Stomach smooth muscle (tissue), 2 donors: ENCODE results near the gene CDH3.
"Not testable (repeated sequence)": the region's sequence is repeated elsewhere in the genome, so short reads cannot be mapped to it uniquely, and the experiment has no call there.

ENCODE experiments used
- H3K27ac ChIP-seq: one replicate; pipeline ENCODE4 v1.7.0; 2013; ENCODE audit warnings: mild to moderate bottlenecking, low read length, inconsistent platforms
- H3K27me3 ChIP-seq, 2 donors: one replicate each; pipeline ENCODE4 v1.7.0; 2013; ENCODE audit warnings: low read length in 2 of 2; ENCODE audit not compliant: insufficient read depth in 2 of 2, control insufficient read depth in 1 of 2
- H3K36me3 ChIP-seq, 2 donors: one replicate each; pipeline ENCODE4 v1.7.0; 2013; ENCODE audit warnings: low read length in 2 of 2; ENCODE audit not compliant: control insufficient read depth in 2 of 2, insufficient read depth in 2 of 2
- H3K4me1 ChIP-seq: one replicate; pipeline ENCODE4 v1.7.0; 2013; ENCODE audit warnings: low read length; ENCODE audit not compliant: control insufficient read depth, insufficient read depth
- H3K4me3 ChIP-seq, 2 donors: one replicate each; pipeline ENCODE4 v1.7.0; 2013; ENCODE audit warnings: low read length in 2 of 2
- H3K9ac ChIP-seq, 2 donors: one replicate each; pipeline ENCODE4 v1.7.0; 2013; ENCODE audit warnings: low read length in 2 of 2, mild to moderate bottlenecking in 1 of 2
- H3K9me3 ChIP-seq, 2 donors: one replicate each; pipeline ENCODE4 v1.7.0; 2013; ENCODE audit warnings: low read length in 2 of 2; ENCODE audit not compliant: control insufficient read depth in 2 of 2
- donor health status: healthy.
- donor health status: Pancreatic carcinoma.

The CDH3 gene

GRCh38 chr16:68704232-68704867 lies 59.2 kb downstream of the CDH3 start:
- Histone ChIP-seq H3K36me3 (no peaks in the 10 kb centered on the region), H3K4me1 (no peaks in the 10 kb centered on the region), H3K9ac (no peak overlapping the region), H3K4me3 (no peak overlapping the region), H3K27me3 (no peaks in the 10 kb centered on the region), H3K9me3 (no peaks in the 10 kb centered on the region), H3K27ac (no peak overlapping the region)

GRCh38 chr16:68707340-68708152 lies 62.4 kb downstream of the CDH3 start:
- Histone ChIP-seq H3K4me1 (no peaks in the 10 kb centered on the region), H3K9ac (no peak overlapping the region), H3K9me3 (no peaks in the 10 kb centered on the region), H3K27ac (no peak overlapping the region), H3K4me3 (no peak overlapping the region), H3K27me3 (peaks cover 0 to 2% of the 10 kb centered on the region in 2 donors), H3K36me3 (no peaks in the 10 kb centered on the region)

GRCh38 chr16:68710211-68710610 lies 65.1 kb downstream of the CDH3 start:
- Histone ChIP-seq H3K4me3 (no peak overlapping the region), H3K27ac (no peak overlapping the region), H3K36me3 (no peaks in the 10 kb centered on the region), H3K9me3 (no peaks in the 10 kb centered on the region), H3K27me3 (peaks cover 0 to 2% of the 10 kb centered on the region in 2 donors), H3K4me1 (no peaks in the 10 kb centered on the region), H3K9ac (no peak overlapping the region)

DNA sequence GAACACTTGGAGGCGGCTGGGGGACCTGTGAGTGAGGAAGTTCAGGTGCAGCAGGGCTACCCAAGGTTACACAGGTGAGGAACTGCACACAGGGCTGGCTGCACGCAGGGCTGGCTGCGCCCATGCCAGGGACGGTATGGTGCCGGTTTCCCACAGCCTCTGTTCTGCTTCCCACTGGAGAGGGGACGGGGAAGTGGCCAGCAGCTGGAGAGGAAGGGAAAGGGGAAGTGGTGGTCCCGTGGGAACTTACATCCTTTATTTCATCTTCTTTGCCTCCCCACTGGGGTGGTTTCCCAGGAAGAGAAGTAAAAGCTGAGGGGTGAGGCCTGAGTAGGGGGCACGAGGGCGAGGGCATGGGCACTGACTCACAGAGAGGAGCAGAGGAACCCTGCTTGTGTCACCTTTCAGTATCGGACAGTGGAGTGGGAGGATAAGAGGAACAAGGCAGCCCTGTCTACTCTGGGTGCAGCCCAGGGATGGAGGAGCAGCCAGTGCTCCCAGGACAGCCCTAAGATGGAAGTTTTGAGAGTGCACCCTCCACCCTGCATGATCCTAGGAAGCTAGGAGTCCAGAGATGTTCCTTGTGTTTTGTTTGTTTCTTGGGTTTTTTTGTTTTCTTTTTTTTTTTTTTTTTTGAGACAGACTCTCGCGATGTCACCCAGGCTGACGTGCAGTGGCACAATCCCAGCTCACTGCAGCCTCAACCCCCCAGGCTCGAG lies 66.5 kb downstream of the CDH3 start:
- H3K9me3 ChIP-seq, result no peaks in the 10 kb centered on the region
- H3K36me3 ChIP-seq, result no peaks in the 10 kb centered on the region
- H3K9ac ChIP-seq, result no peak overlapping the region
- H3K4me1 ChIP-seq, result no peaks in the 10 kb centered on the region
- H3K27ac ChIP-seq, result no peak overlapping the region
- H3K27me3 ChIP-seq, result peaks cover 0 to 2% of the 10 kb centered on the region in 2 donors
- H3K4me3 ChIP-seq, result no peak overlapping the region

DNA sequence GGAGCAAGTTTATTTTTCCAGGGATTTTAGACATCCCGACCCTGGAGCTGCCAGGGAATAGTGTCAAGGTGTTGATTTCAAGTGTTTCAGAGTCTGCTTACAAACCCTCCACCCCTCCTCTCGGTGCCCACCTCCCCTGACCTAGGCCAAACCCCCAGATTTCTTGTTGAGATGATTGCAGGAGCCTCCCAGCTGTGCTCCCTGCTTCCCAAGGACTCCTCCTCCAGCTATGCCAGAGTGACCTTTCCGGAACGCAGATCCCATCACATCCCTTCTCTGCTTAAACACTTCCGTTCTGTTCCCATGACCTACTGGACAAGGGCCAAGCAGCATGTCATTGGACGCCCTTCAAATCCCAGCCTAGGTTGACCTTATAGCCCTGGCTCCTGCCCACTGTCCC lies 68.3 kb downstream of the CDH3 start:
- H3K27ac ChIP-seq, result no peak overlapping the region
- H3K27me3 ChIP-seq, result peaks cover 0 to 2% of the 10 kb centered on the region in 2 donors
- H3K9me3 ChIP-seq, result no peaks in the 10 kb centered on the region
- H3K4me1 ChIP-seq, result no peaks in the 10 kb centered on the region
- H3K9ac ChIP-seq, result no peak overlapping the region
- no peak overlapping the region for H3K4me3 ChIP-seq
- no peaks in the 10 kb centered on the region for H3K36me3 ChIP-seq

GRCh38 chr16:68715471-68715870 lies 70.4 kb downstream of the CDH3 start:
- Histone ChIP-seq H3K36me3 (no peaks in the 10 kb centered on the region), H3K4me3 (no peak overlapping the region), H3K9me3 (no peaks in the 10 kb centered on the region), H3K27me3 (no peaks in the 10 kb centered on the region), H3K4me1 (no peaks in the 10 kb centered on the region), H3K27ac (no peak overlapping the region), H3K9ac (no peak overlapping the region)

- H3K4me3 ChIP-seq, H3K27me3 ChIP-seq, H3K9me3 ChIP-seq, H3K36me3 ChIP-seq, H3K27ac ChIP-seq, H3K9ac ChIP-seq, H3K4me1 ChIP-seq: not testable (repeated sequence)
Observed at GRCh38 chr16:68716516-68716915, 71.4 kb downstream of the CDH3 start.

DNA sequence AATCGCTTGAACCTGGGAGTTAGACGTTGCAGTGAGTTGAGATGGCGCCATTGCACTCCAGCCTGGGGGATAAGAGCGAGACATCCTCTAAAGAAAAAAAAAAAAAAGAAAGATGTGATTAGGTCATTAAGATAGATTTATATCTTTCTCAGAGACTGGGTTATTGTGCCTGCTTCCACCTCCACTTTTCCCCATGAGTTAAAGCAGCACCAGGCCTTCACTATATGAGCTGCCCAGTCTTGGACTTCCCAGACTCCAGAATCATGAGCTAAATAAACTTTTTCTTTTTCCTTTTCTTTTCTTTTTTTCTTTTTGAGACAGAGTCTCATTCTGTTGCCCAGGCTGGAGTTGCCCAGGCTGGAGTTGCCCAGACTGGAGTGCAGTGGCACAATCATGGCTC lies 72.6 kb downstream of the CDH3 start:
- Histone ChIP-seq H3K4me3 (no peak overlapping the region), H3K4me1 (no peaks in the 10 kb centered on the region), H3K9ac (no peak overlapping the region), H3K27ac (no peak overlapping the region), H3K36me3 (no peaks in the 10 kb centered on the region), H3K27me3 (no peaks in the 10 kb centered on the region), H3K9me3 (no peaks in the 10 kb centered on the region)

- Histone ChIP-seq H3K27ac (no peak overlapping the region), H3K36me3 (no peaks in the 10 kb centered on the region), H3K9ac (no peak overlapping the region), H3K9me3 (no peaks in the 10 kb centered on the region), H3K4me1 (no peaks in the 10 kb centered on the region), H3K27me3 (no peaks in the 10 kb centered on the region), H3K4me3 (no peak overlapping the region)
Observed at GRCh38 chr16:68718590-68718989, 73.5 kb downstream of the CDH3 start.

- no peaks in the 10 kb centered on the region for H3K36me3 ChIP-seq
- H3K9me3 ChIP-seq, result no peaks in the 10 kb centered on the region
- no peak overlapping the region for H3K9ac ChIP-seq
- no peak overlapping the region for H3K27ac ChIP-seq
- H3K4me3 ChIP-seq, result no peak overlapping the region
- H3K4me1 ChIP-seq, result no peaks in the 10 kb centered on the region
- H3K27me3 ChIP-seq, result no peaks in the 10 kb centered on the region
Observed at GRCh38 chr16:68719993-68720489, 74.9 kb downstream of the CDH3 start.
